Nephron progenitor cell (in vitro differentiated cells): ENCODE data around the gene TGFB3.

Experiments
- DNase-seq: peaks from one replicate; pipeline ENCODE4 v3.0.0; 2021
- H3K27ac Mint-ChIP-seq: 2 replicates; pipeline ENCODE4 v1.8.0; 2021; ENCODE audit warnings: mild to moderate bottlenecking, moderate library complexity, mixed read lengths
- H3K27me3 Mint-ChIP-seq: 2 replicates; pipeline ENCODE4 v1.8.0; 2021; ENCODE audit warnings: mild to moderate bottlenecking, low read depth, mixed read lengths; ENCODE audit not compliant: poor library complexity
- H3K36me3 Mint-ChIP-seq: 2 replicates; pipeline ENCODE4 v1.8.0; 2021; ENCODE audit warnings: low read depth, mixed read lengths
- H3K4me1 Mint-ChIP-seq: 2 replicates; pipeline ENCODE4 v1.8.0; 2021; ENCODE audit warnings: mixed read lengths
- H3K4me3 Mint-ChIP-seq: 2 replicates; pipeline ENCODE4 v1.8.0; 2021; ENCODE audit warnings: mild to moderate bottlenecking, moderate library complexity, mixed read lengths
- H3K9me3 Mint-ChIP-seq: 2 replicates; pipeline ENCODE4 v1.8.0; 2021; ENCODE audit warnings: mild to moderate bottlenecking, moderate library complexity, mixed read lengths
- CTCF ChIP-seq: fragments of 200-600 bp; sonication (generic); IDR thresholded peaks from 2 replicates; pipeline ENCODE4 v1.5.0; 2021; ENCODE audit warnings: antibody characterized with exemption

TGFB3 gene

GRCh38 chr14:76007379-76007778, 25.6 kb upstream of the TGFB3 start:
- Mint-ChIP-seq H3K4me3 (no peak overlapping the region), H3K9me3 (peaks cover 27% of the 10 kb centered on the region), H3K4me1 (peaks cover 21% of the 10 kb centered on the region), H3K36me3 (peaks cover 85% of the 10 kb centered on the region), H3K27ac (no peak overlapping the region), H3K27me3 (no peaks in the 10 kb centered on the region)
- DNase-seq = no peak
- TF ChIP-seq CTCF = no peak

DNA sequence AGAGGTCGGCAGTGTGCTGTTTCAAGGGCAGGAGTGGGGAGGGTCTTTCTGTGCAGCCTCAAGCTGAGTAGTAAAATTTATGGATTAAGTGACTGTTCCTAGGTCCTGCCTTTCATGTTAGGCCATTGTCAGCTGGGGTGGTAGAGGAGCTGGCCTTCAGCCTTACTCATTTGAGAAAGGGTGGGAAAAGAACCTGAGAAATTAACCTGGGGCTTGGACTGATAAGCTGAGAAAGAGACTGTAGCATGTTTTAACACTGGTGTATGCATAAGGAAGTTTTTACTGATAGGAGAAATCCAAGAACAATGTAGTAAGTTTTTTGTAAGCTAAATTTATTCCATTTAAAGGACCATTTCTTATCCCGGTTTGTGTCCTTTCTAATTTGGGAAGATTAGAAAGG, 24.5 kb upstream of the TGFB3 start:
- H3K27ac Mint-ChIP-seq = no peak overlapping the region

DNA sequence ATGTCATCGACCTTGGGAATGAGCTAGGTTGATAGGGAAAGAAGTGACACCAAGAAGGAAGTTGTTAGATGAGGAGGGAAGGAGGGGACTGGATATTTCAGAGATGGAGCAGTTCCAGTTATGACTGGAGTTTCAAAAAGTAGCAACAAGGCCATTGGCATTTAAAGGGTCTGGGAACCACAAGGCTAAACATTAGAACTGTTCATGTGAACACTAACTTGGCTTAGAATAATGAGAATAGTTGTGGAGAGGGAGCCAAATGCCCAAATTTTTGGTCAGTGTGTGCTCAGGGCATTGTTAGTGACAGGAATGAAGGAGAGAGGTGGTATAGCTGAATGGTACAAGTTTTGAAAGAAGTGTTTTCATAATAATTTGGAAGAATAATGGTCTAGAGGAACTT, 20.6 kb upstream of the TGFB3 start:
- TF ChIP-seq CTCF = no peak
- peaks cover 96% of the 10 kb centered on the region for H3K36me3 Mint-ChIP-seq
- H3K27me3 Mint-ChIP-seq = no peaks in the 10 kb centered on the region
- H3K27ac Mint-ChIP-seq = no peak overlapping the region
- no peak overlapping the region for H3K4me3 Mint-ChIP-seq
- peaks cover 31% of the 10 kb centered on the region for H3K9me3 Mint-ChIP-seq
- no peak for DNase-seq
- H3K4me1 Mint-ChIP-seq = peaks cover 13% of the 10 kb centered on the region

More for the DNA sequence above, 24.5 kb upstream of the TGFB3 start:
- Mint-ChIP-seq H3K4me1 (peaks cover 14% of the 10 kb centered on the region), H3K27me3 (no peaks in the 10 kb centered on the region), H3K4me3 (no peak overlapping the region), H3K36me3 (peaks cover 85% of the 10 kb centered on the region), H3K9me3 (peaks cover 31% of the 10 kb centered on the region)
- DNase-seq = no peak
- no peak for TF ChIP-seq CTCF

DNA sequence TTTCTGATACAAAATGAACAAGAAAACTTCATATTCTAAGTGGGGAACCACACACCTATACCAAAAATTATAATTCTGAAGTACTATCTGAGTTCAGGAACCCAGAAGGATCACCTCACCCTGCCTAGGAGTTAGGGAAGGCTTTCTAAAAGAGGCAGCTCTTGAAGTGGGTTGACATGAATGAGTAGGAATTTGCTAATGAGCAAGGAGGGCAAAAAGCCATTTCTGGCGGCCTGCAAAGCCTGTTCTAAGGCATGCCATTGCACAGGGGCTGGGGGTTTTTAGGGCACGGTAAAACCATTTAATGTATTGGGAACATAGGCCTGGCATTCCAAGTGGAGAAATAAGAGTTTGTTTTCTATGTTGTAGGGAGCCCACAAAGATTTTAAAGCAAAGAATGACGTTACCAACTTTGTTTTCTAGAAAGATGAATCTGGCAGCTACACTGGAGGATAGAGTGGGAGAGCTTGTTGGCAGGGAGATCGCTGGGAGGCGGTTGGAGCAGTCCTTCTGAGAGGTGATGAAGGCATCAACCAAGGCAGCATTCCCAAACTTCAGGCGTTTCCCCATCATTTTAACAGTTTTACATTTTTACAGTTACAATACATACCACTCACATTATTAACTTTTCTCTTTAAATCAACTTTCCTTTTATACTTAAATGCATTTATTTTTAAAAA, 17.9 kb upstream of the TGFB3 start:
- no peak for DNase-seq
- peaks cover 8% of the 10 kb centered on the region for H3K4me1 Mint-ChIP-seq
- no peaks in the 10 kb centered on the region for H3K27me3 Mint-ChIP-seq
- peaks cover 94% of the 10 kb centered on the region for H3K36me3 Mint-ChIP-seq
- TF ChIP-seq CTCF = no peak
- H3K27ac Mint-ChIP-seq = no peak overlapping the region
- no peak overlapping the region for H3K4me3 Mint-ChIP-seq
- peaks cover 18% of the 10 kb centered on the region for H3K9me3 Mint-ChIP-seq

GRCh38 chr14:75996488-75996887, 14.7 kb upstream of the TGFB3 start:
- no peak for TF ChIP-seq CTCF
- peaks cover 83% of the 10 kb centered on the region for H3K36me3 Mint-ChIP-seq
- H3K27ac Mint-ChIP-seq = no peak overlapping the region
- H3K27me3 Mint-ChIP-seq = no peaks in the 10 kb centered on the region
- DNase-seq = no peak
- H3K9me3 Mint-ChIP-seq = no peaks in the 10 kb centered on the region
- no peak overlapping the region for H3K4me3 Mint-ChIP-seq
- H3K4me1 Mint-ChIP-seq = peaks cover 18% of the 10 kb centered on the region

DNA sequence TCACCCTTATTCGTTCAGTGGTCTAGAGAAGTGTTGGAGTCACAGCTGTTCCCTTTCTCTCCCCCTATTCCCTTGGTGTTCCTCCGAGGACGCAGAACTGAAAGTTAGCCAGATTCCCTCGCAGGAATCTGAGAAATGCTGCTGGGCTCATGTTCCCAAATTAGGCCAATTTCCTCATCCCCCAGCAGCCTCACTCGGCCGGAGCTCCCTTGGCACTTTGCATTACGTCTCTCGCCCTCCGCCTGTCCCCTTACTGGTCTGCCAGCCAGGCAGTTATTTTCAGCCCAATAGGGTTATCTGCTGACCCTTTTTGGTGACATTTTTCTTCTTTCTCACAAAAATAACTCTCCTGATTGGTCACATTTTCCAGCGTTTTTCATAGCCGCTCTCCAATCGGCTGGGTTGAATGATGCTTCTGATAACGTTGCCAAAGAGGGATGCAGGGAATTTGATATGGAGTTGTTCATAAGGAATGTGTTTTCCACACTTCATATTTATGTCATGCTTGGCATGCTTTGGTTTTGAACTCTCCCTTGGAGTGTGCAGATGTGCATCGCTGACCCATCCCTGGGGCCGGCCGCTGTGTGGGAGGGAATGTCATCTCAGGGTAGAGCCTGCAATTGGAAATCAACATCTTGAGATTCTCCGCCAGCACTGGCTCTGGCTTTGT, 13.7 kb upstream of the TGFB3 start:
- no peak for DNase-seq
- Mint-ChIP-seq H3K9me3 (no peaks in the 10 kb centered on the region), H3K27me3 (no peaks in the 10 kb centered on the region), H3K4me3 (no peak overlapping the region), H3K4me1 (peaks cover 18% of the 10 kb centered on the region), H3K27ac (no peak overlapping the region), H3K36me3 (peaks cover 76% of the 10 kb centered on the region)
- TF ChIP-seq CTCF = no peak
